ENCODE measurements around the gene TIAM1.

Gene TIAM1

GRCh38 chr21:31286621-31287020, 57.4 kb downstream of the TIAM1 start:
- DNase-seq (ENCODE audit: low spot score): no peak

DNA sequence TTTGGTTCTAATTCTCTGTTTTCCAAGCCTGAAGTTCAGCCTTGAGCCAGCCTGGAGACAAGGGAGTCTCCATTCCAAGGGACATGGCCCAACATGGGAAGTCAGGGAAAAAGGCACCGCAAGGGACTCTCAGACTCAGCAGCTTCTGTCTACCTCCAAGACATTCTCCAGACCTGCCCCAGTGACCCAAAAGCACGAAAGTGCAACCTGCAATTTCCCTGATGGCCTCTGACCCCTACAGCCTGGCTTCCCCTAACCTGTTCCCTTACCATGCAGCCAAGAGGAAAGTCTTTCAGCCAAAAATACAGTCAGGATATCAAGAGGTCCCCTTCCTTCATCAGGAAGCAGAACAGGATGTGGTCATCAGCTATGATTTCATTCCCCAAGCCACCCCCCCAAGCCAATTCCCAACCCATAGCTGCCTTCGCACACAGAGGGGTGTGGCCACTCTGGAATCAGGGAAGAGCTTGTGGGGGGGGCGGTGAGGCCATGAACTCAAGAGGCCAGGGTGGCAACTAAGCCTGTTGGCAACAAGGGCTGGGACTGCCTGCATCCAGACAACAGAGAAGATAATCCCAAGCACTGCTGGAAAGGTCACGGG, 59.2 kb downstream of the TIAM1 start:
- DNase-seq (ENCODE audit: low spot score): peak; percentile 40

- DNase-seq (ENCODE audit: low spot score): no peak
Measured at GRCh38 chr21:31283025-31283424, 61.0 kb downstream of the TIAM1 start.

DNA sequence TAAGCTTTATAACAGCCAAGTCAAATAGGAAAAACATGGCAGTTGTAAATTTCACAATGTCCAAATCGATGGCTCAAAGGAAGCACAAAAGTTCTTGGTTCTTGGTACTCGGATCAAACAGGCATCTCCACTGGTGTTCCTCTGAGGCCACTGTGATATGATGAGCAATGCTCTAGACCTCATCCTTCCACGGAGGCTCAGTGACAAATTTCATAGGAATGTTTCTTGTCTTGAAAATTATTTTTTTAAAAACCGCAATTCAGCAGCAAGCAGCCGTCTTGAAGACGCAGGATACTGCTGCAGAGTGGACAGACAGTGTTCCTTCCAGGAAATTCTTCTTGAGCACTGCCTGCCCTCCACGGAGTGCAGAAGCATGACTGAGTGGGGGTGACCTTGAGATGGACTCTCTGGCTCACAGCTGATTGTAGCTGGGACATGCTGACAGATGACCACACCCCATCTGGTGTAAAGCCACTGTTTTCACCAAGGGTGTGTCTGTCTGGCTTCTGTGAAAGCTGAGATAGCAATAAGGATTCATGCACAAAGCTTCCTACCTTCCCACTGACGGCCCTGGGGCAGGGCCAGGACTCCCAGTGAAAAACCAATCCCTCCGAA, 61.9 kb downstream of the TIAM1 start:
- peak; percentile 92 for DNase-seq (ENCODE audit: low spot score)

DNA sequence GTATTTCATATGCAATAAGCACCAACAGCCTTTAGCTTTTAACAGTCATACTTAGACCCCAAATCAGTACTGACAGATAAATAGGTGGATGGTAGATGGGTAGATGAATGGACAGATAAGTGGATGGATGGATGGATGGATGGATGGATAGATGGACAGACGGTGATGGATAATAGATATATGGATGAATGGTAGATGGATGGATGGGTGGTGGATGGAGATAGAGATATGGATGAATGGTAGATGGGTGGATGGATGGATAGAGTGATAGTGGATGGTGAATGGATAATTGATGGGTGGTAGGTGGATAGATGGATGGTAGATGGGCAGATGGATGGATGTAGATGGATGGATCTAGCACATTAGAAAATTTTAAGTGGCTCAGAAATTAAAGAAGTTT, 62.5 kb downstream of the TIAM1 start:
- no peak for DNase-seq (ENCODE audit: low spot score)

GRCh38 chr21:31279986-31280385, 64.1 kb downstream of the TIAM1 start:
- DNase-seq (ENCODE audit: low spot score): no peak

- DNase-seq (ENCODE audit: low spot score): no peak
Measured at GRCh38 chr21:31279214-31279613, 64.8 kb downstream of the TIAM1 start.

GRCh38 chr21:31278511-31279130, 65.4 kb downstream of the TIAM1 start:
- DNase-seq (ENCODE audit: low spot score): no peak

GRCh38 chr21:31276663-31277062, 67.4 kb downstream of the TIAM1 start:
- DNase-seq (ENCODE audit: low spot score): no peak

DNA sequence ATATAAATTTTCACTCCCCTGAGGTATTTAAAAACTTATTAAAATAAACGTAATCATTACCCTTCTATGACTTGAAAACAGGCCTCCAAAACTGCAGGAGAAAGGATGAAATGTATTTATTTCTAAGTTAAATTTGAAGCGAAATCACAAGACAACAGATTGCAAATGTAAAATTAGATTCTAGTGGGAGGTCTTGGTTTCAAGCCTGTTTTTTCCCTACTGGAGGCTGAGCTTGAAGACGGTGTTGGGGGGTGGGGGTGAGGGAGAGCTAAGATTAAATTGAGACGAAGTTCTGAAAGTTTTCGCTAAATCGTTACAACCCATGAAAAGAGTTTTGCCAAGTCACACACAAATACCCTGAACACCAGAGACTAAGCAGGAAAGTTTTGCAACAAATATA, 68.2 kb downstream of the TIAM1 start:
- no peak for DNase-seq (ENCODE audit: low spot score)

- no peak for DNase-seq (ENCODE audit: low spot score)
Measured at GRCh38 chr21:31273278-31273677, 70.8 kb downstream of the TIAM1 start.

GRCh38 chr21:31268090-31268489, 76.0 kb downstream of the TIAM1 start:
- DNase-seq (ENCODE audit: low spot score): no peak

DNA sequence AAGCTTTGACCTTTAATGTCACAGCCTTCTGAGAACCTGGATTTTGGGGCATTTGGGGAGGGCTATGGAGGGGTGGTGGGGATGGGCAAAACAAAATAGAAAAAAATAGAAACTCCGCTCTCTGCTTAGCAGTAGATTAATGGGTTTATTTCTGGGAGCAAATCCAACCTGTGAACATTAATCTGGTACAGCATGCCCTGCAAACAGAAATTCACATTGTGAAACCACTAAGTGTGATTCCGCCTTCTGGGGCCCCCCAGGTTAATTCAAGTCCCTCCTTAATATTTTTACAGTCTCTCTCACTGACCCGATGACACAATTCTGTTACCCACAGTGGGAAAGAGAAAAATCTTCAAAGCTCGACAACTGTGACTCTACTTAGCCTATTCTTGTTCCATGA, 76.4 kb downstream of the TIAM1 start:
- no peak for DNase-seq (ENCODE audit: low spot score)

GRCh38 chr21:31266241-31266640, 77.8 kb downstream of the TIAM1 start:
- no peak for DNase-seq (ENCODE audit: low spot score)

- no peak for DNase-seq (ENCODE audit: low spot score)
Measured at GRCh38 chr21:31265366-31266013, 78.6 kb downstream of the TIAM1 start.

- no peak for DNase-seq (ENCODE audit: low spot score)
Measured at GRCh38 chr21:31264574-31264973, 79.5 kb downstream of the TIAM1 start.

- DNase-seq (ENCODE audit: low spot score): no peak
Measured at GRCh38 chr21:31262728-31263127, 81.3 kb downstream of the TIAM1 start.

DNA sequence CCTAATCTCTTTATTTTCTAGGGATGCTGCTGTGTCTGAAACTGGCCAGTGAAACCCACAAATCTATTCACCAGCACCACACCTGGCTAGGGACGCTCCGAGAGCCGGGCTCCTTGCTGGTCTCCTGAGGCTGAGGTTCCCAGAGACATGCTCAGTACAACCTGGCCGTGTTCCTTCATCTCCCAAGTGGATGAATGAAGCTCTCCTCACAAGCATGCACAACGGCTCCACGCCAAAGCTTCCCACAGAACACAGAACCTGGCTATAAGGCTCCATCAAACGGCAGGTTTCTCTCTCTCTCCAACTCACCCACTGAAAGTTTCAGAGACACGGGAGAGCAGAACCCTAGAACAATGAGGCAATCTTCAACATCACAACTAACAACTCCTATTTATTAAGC, 82.3 kb downstream of the TIAM1 start:
- DNase-seq (ENCODE audit: low spot score): no peak

DNA sequence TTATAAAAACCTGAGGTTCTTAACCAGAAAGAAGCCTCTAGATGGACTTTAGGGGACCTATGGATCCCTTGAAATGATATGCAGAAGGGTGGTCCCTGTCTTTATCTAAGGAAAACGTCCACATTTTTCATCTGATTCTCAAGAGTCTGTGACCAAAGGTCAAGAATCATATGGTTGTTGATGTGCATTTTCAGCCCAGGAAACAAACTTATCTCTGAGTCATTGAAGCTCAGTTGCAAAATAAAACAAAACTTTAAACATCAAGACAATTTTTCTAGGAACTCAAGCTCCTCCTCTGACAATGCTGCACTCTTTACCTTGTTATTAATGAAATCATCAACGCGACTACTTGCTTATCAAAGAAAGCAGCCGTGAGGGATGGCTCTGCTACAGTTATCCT, 83.3 kb downstream of the TIAM1 start:
- no peak for DNase-seq (ENCODE audit: low spot score)

GRCh38 chr21:31258073-31258472, 86.0 kb downstream of the TIAM1 start:
- peak; percentile 34 for DNase-seq (ENCODE audit: low spot score)

GRCh38 chr21:31257265-31257664, 86.8 kb downstream of the TIAM1 start:
- DNase-seq (ENCODE audit: low spot score): no peak

DNA sequence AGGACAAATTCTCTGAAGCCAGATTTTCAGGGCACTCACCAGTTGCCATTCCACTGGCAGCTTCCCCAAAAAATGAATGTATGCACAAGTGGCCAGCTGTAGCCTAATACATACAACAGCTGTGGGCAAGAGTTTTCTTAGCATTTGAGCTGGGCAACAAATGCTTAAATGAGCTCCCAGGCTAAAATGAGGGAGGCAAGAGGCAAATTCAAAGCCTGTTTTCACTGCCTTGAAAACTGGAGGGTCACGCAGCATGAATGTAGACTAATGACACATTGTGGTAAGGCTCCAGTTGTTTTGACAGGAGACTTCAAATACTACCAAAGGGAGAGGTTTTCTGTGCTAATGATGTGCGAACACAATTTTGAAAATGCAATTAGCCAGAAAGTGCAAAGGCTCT, 88.2 kb downstream of the TIAM1 start:
- no peak for DNase-seq (ENCODE audit: low spot score)

- DNase-seq (ENCODE audit: low spot score): no peak
Measured at GRCh38 chr21:31255036-31255435, 89.0 kb downstream of the TIAM1 start.
